WTC11 (cell line): ENCODE measurements around the gene TBC1D20. TPM values are rescaled to one million over a fixed set of nuclear protein-coding genes. Genes with fewer than 3 reads are reported as not detected.
"Not testable (repeated sequence)": the region's sequence is repeated elsewhere in the genome, so short reads cannot be mapped to it uniquely, and the experiment has no call there.

Experiments
- ATAC-seq: fragments of 200-7000 bp; cut with Tn5 transposase; 2 replicates; pipeline ENCODE4 v1.10.0; 2021; ENCODE audit warnings: mild to moderate bottlenecking, moderate library complexity
- CTCF ChIA-PET: fragments of 300-600 bp; sonication (Branson Sonifier 250); formaldehyde crosslinking; loops from one replicate; lab custom pipeline; 2021; ENCODE audit warnings: antibody characterized with exemption; lab: Charles Lee
- POLR2A ChIA-PET: fragments of 350-600 bp; sonication (Branson Sonifier 250); formaldehyde crosslinking; loops from one replicate; lab custom pipeline; 2021; ENCODE audit warnings: antibody characterized with exemption; lab: Charles Lee
- DNase-seq: peaks from one replicate; pipeline ENCODE4 v3.0.0; 2021; ENCODE audit warnings: low spot score
- H3K27ac Mint-ChIP-seq: 2 replicates; pipeline ENCODE4 v1.8.0; 2021; ENCODE audit warnings: mixed read lengths
- H3K27me3 Mint-ChIP-seq: 2 replicates; pipeline ENCODE4 v1.8.0; 2021; ENCODE audit warnings: low read depth, mild to moderate bottlenecking, moderate library complexity, mixed read lengths
- H3K36me3 Mint-ChIP-seq: 2 replicates; pipeline ENCODE4 v1.8.0; 2021; ENCODE audit warnings: mixed read lengths
- H3K4me1 Mint-ChIP-seq: 2 replicates; pipeline ENCODE4 v1.8.0; 2022; ENCODE audit warnings: mixed read lengths
- H3K4me3 Mint-ChIP-seq: 2 replicates; pipeline ENCODE4 v1.8.0; 2021; ENCODE audit warnings: mild to moderate bottlenecking, moderate library complexity, mixed read lengths
- H3K9me3 Mint-ChIP-seq: 2 replicates; pipeline ENCODE4 v1.8.0; 2021; ENCODE audit warnings: mixed read lengths
- E2F4 ChIP-seq: sonication (generic); formaldehyde crosslinking; IDR thresholded peaks from 2 replicates; pipeline ENCODE4 v1.8.1; 2022; ENCODE audit warnings: low read depth, mild to moderate bottlenecking, moderate library complexity, missing genetic modification reagents, borderline replicate concordance
- FOXP1 ChIP-seq: sonication (generic); formaldehyde crosslinking; IDR thresholded peaks from 2 replicates; pipeline ENCODE4 v1.8.0; 2022; ENCODE audit warnings: missing genetic modification reagents, mild to moderate bottlenecking, moderate library complexity, borderline replicate concordance
- GABPB1 ChIP-seq: sonication (generic); formaldehyde crosslinking; IDR thresholded peaks from 2 replicates; pipeline ENCODE4 v1.8.1; 2023; ENCODE audit warnings: mild to moderate bottlenecking, missing genetic modification reagents
- HMGA2 ChIP-seq: fragments of 250-450 bp; sonication (Bioruptor Pico); IDR thresholded peaks from 2 replicates; pipeline ENCODE4 v1.4.0; 2021; ENCODE audit warnings: mild to moderate bottlenecking, moderate library complexity
- IRF2 ChIP-seq: sonication (generic); formaldehyde crosslinking; IDR thresholded peaks from 2 replicates; pipeline ENCODE4 v1.8.0; 2022; ENCODE audit warnings: low read depth, missing genetic modification reagents, borderline replicate concordance
- JAZF1 ChIP-seq: fragments of 250-450 bp; sonication (Bioruptor Pico); IDR thresholded peaks from 2 replicates; pipeline ENCODE4 v1.9.0; 2021; ENCODE audit warnings: moderate library complexity, mild to moderate bottlenecking, inconsistent platforms
- OVOL2 ChIP-seq: fragments of 250-450 bp; sonication (Bioruptor Pico); IDR thresholded peaks from 2 replicates; pipeline ENCODE4 v1.9.0; 2021; ENCODE audit warnings: mild to moderate bottlenecking, borderline replicate concordance
- SOX15 ChIP-seq: fragments of 250-450 bp; sonication (Bioruptor Pico); IDR thresholded peaks from 2 replicates; pipeline ENCODE4 v1.9.0; 2021; ENCODE audit warnings: mild to moderate bottlenecking
- TEAD4 ChIP-seq: sonication (generic); formaldehyde crosslinking; IDR thresholded peaks from 2 replicates; pipeline ENCODE4 v1.8.0; 2022; ENCODE audit warnings: mild to moderate bottlenecking, missing genetic modification reagents
- TP53 ChIP-seq: sonication (generic); formaldehyde crosslinking; IDR thresholded peaks from 2 replicates; pipeline ENCODE4 v1.8.1; 2023; ENCODE audit warnings: mild to moderate bottlenecking, missing genetic modification reagents
- ZNF121 ChIP-seq: sonication (generic); formaldehyde crosslinking; IDR thresholded peaks from 2 replicates; pipeline ENCODE4 v1.8.0; 2023; ENCODE audit warnings: missing genetic modification reagents
- ZNF219 ChIP-seq: sonication (generic); formaldehyde crosslinking; IDR thresholded peaks from 2 replicates; pipeline ENCODE4 v1.8.0; 2023; ENCODE audit warnings: missing genetic modification reagents, mild to moderate bottlenecking, borderline replicate concordance
- ZNF263 ChIP-seq: sonication (generic); formaldehyde crosslinking; IDR thresholded peaks from 2 replicates; pipeline ENCODE4 v1.8.1; 2022; ENCODE audit warnings: low read depth, mild to moderate bottlenecking, moderate library complexity, missing genetic modification reagents
- ZNF425 ChIP-seq: fragments of 250-450 bp; sonication (Bioruptor Pico); conservative IDR thresholded peaks from 2 replicates; pipeline ENCODE4 v1.9.0; 2021; ENCODE audit warnings: mild to moderate bottlenecking
- total RNA-seq: library from RNA; stranded (reverse); gene quantifications from 3 replicates; pipeline ENCODE4 v1.2.3, GENCODE V29; 2021
- TF ChIP-seq, protein P1 (sequence below): sonication (generic); formaldehyde crosslinking; IDR thresholded peaks from 2 replicates; pipeline ENCODE4 v1.8.1; 2022; ENCODE audit warnings: missing genetic modification reagents, borderline replicate concordance
- TF ChIP-seq, protein P2 (sequence below): sonication (generic); formaldehyde crosslinking; IDR thresholded peaks from 2 replicates; pipeline ENCODE4 v1.8.1; 2023; ENCODE audit warnings: mild to moderate bottlenecking, missing genetic modification reagents, moderate library complexity
- TF ChIP-seq, protein P3 (sequence below): sonication (generic); formaldehyde crosslinking; IDR thresholded peaks from 2 replicates; pipeline ENCODE4 v1.8.0; 2022; ENCODE audit warnings: mild to moderate bottlenecking, missing genetic modification reagents

Gene TBC1D20
- total RNA-seq, 1 experiment from 2014 or later: 14.6 TPM

DNA sequence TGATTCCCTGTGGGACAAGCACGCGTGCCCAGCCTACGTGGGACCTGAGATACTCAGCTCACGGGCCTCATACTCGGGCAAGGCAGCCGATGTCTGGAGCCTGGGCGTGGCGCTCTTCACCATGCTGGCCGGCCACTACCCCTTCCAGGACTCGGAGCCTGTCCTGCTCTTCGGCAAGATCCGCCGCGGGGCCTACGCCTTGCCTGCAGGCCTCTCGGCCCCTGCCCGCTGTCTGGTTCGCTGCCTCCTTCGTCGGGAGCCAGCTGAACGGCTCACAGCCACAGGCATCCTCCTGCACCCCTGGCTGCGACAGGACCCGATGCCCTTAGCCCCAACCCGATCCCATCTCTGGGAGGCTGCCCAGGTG lies 66.1 kb downstream of the TBC1D20 start (continued):
- TF ChIP-seq, protein P1, sequence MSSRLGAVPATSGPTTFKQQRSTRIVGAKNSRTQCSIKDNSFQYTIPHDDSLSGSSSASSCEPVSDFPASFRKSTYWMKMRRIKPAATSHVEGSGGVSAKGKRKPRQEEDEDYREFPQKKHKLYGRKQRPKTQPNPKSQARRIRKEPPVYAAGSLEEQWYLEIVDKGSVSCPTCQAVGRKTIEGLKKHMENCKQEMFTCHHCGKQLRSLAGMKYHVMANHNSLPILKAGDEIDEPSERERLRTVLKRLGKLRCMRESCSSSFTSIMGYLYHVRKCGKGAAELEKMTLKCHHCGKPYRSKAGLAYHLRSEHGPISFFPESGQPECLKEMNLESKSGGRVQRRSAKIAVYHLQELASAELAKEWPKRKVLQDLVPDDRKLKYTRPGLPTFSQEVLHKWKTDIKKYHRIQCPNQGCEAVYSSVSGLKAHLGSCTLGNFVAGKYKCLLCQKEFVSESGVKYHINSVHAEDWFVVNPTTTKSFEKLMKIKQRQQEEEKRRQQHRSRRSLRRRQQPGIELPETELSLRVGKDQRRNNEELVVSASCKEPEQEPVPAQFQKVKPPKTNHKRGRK (CRISPR knock-in tag): no peak
- no peak for TF ChIP-seq JAZF1 (CRISPR knock-in tag)
- no peak for TF ChIP-seq OVOL2 (CRISPR knock-in tag)
- TF ChIP-seq ZNF425 (CRISPR knock-in tag): no peak
- no peak for TF ChIP-seq ZNF219 (CRISPR knock-in tag)
- TF ChIP-seq, protein P2, sequence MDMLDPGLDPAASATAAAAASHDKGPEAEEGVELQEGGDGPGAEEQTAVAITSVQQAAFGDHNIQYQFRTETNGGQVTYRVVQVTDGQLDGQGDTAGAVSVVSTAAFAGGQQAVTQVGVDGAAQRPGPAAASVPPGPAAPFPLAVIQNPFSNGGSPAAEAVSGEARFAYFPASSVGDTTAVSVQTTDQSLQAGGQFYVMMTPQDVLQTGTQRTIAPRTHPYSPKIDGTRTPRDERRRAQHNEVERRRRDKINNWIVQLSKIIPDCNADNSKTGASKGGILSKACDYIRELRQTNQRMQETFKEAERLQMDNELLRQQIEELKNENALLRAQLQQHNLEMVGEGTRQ: no peak
- TF ChIP-seq E2F4 (CRISPR knock-in tag): no peak
- TF ChIP-seq IRF2 (CRISPR knock-in tag): no peak
- no peak for TF ChIP-seq HMGA2 (CRISPR knock-in tag)
- TF ChIP-seq SOX15: no peak
- TF ChIP-seq GABPB1 (CRISPR knock-in tag): no peak

GRCh38 chr20:393296-393695 lies 69.0 kb downstream of the TBC1D20 start:
- H3K36me3 Mint-ChIP-seq: peaks cover 13% of the 10 kb centered on the region; the same call in 1 of the 2 replicates
- POLR2A ChIA-PET, DNase-seq, H3K27ac Mint-ChIP-seq, H3K9me3 Mint-ChIP-seq, ATAC-seq, H3K4me1 Mint-ChIP-seq, H3K4me3 Mint-ChIP-seq, H3K27me3 Mint-ChIP-seq: not testable (repeated sequence)
- TF ChIP-seq ZNF121 (CRISPR knock-in tag): peak; percentile 80; the same call in 1 of the 2 replicates
- CTCF ChIA-PET: interaction anchor here (0.9 kb wide), 1 partner anchor 38 kb away, joined by 3 read pairs; no protein-coding TSS in a partner anchor

GRCh38 chr20:391041-391711 lies 71.2 kb downstream of the TBC1D20 start:
- no peak overlapping the region for H3K27ac Mint-ChIP-seq
- peaks cover 16% of the 10 kb centered on the region; the same call in 1 of the 2 replicates for H3K36me3 Mint-ChIP-seq
- H3K27me3 Mint-ChIP-seq: no peaks in the 10 kb centered on the region
- no peaks in the 10 kb centered on the region for H3K9me3 Mint-ChIP-seq
- TF ChIP-seq ZNF263 (no peak), TP53 (no peak), ZNF425 (CRISPR knock-in tag) (no peak), TEAD4 (CRISPR knock-in tag) (no peak), FOXP1 (CRISPR knock-in tag) (no peak)
- TF ChIP-seq, protein P3, sequence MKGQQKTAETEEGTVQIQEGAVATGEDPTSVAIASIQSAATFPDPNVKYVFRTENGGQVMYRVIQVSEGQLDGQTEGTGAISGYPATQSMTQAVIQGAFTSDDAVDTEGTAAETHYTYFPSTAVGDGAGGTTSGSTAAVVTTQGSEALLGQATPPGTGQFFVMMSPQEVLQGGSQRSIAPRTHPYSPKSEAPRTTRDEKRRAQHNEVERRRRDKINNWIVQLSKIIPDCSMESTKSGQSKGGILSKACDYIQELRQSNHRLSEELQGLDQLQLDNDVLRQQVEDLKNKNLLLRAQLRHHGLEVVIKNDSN (CRISPR knock-in tag): no peak
- no peak overlapping the region for H3K4me3 Mint-ChIP-seq
- DNase-seq (no peak), ATAC-seq (no peak)
- no peaks in the 10 kb centered on the region for H3K4me1 Mint-ChIP-seq
- ChIA-PET POLR2A (interaction anchor here (0.6 kb wide), 1 partner anchor 18 kb away, joined by 3 read pairs; no protein-coding TSS in a partner anchor), CTCF (no interaction called here)
